ENCODE data around the gene TMEM14A.
A peak's percentile ranks its signal among the peaks of the same experiment; 100 is the strongest.
"Not testable (repeated sequence)": the region's sequence is repeated elsewhere in the genome, so short reads cannot be mapped to it uniquely, and the experiment has no call there.

Gene TMEM14A

DNA sequence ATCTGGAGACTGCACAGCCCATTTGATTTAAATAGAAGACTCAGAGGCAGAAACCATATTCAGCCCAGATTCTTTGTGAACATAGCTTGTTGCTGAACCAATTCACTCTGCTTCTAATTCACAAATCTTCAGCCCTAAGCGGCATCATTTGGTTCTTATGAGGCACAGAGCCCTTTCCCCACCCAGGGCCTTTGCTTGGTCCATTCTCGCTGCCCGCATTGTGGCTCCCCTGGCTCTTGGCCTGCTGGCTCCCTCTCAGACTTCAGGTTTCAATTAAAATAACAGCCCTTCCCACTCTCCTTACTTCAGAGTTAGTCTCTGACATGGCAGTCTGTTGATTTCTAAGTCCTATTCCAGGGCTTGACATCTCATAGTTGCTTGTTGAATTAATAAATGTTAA, 9.4 kb upstream of the TMEM14A start:
- FAIRE-seq = no peak

DNA sequence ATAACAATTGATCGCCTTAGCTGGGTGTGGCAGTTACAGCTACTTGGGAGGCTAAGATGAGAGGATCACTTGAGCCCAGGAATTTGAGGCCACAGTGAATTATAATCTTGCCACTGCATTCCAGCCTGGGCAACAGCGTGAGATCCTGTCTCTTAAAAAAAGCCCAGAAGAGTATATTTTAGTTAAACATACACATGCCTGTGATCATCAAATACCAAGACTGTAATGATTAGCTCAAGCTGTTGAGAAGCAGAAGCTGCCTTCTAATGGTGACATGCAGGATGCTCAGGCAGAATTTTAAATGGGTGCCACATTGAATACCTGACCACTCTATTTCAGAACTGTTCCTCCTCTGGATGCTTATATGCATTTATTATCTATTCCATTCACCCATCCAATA, 8.9 kb upstream of the TMEM14A start:
- no peak for FAIRE-seq

DNA sequence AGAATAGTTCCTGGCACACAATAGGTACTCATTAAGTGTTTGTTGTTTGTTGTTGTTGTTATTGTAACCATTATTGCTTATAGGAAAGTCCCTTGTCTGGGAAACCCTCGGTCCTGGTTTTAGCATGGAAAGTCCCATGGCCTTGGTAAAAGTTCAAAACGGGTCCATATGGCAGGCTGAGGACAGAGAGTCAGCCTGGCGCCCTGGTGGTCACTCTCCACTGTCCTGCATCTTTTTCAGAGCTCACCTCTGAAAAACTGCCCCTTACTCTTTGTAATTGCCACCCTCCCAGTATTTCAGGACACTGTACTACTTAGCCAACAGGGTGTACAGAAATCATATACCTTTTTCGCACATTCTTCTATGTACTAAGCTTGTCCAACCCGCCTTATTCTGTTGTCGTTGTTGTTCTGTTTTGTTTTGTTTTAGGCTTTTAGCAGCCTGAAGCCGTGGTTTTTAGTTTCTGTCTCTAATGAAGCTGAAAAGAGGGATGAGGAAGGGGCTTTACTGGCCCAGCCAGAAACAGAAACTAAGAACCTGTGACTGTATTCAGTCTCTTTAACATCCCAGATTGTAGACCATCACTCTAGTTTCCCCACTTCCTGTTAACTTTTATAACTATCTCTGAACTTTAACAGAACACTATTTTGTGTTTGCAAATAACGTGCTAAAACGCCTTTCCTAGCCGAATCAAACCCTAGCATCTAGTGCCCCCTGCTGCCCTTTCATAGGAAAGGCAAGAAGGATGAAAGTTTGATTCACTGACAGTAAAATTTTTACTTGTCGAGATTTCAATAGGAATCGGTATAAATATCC, 7.6 kb upstream of the TMEM14A start:
- peak; percentile 93 for FAIRE-seq

DNA sequence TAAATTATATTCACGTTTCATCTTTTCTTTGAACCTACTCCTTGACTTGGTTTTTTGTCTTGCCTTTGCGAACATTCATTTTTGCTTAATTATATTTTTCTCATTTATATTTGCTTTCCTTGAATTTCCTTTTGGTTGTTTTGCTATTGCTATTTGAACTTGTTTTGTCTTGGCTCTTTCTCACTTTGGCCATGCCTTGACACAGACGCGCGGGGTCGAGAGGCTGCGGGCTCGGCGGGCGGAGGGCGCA, 7.1 kb upstream of the TMEM14A start:
- no peak for FAIRE-seq

DNA sequence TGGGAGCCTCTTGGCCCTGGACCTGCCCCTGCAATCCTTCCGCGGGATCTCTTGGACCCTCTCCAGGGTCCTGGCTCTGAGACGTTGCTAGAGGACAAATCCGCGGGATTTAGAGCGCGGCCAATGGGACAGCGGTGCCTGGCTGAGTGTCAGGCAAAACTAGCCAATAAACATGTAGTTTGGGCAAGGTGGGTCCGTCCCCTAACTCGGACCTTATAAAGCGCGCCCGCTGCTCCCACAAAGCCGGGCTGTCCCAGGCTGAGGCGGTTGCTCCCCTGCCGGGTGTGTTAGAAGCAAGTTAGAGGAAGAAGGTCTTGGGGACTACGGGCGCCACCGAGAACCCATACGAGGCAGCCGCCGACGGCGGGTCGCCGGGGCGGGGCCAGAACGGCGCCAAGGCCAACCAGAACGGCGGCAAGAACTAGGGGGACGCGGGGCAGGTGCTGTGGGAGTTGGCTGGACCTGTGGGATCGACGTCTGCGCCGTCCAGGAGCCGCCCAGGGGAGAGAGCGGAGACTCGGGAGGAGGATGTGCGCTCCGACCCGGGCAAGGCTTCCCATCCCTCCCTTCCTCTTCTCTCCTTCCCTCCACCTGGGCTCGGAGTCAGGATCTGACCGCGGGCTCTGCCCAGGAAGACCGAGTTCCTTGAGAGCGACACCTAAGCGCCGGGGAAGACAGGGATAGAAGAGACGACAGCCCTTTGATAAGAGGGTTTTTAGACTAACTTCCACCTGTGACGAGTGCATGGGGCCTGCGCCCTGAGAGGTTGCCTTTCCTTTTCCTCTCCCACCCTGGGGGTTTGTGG, 6.5 kb upstream of the TMEM14A start:
- FAIRE-seq = peak; percentile 84

DNA sequence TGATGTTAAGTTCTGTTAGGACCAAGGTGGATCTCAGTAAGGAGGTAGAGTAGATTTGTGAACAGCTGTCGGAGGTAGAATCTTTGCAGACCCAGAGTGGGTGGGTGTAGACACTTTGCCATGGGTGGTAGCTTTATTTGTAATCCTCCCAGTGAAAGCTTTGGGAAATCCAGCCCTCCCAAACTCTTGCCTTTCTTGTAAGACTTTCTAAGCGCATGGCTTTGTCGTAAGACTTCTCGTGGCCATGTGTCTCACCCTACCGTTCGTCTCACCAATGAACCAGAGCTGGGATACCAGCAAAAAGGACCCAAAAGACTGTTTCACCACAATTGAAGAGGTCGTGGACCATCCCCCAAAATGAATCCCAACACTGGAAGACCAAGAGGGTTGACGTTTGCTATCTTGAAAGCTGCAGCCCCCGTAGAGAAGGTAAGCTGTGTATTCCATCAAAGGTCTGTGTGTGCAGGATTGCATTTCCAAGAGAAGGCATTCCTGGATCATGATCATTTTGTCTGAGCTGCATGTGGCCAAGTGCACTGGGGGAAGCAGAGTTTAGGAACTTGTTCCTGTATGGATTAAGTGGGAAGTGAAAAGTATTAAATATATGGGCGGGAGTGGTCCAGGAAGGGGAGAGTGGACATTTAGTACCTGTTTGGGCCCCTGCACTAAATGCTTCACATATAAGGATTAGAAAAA, 5.8 kb upstream of the TMEM14A start:
- no peak for FAIRE-seq

DNA sequence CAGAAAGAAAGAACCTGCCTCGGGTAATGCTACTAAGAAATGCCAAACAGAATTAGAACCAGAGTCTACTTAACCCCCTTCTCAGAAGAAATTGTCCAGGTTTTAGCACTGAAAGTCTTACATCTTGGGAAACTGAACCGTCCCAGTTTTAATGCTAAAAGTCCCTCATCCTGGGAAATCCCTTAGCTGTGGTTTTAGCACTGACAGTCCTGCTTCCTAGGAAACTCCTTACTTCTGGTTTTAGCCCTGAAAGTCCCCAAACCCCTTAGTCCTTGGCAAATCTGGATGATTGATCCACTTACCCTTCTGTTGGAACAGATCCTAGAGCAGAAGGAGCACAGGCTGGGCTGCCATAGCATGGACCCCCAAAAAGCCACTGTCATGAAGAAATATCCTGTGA, 4.8 kb upstream of the TMEM14A start:
- FAIRE-seq = no peak

- no peak for FAIRE-seq
Measured at GRCh38 chr6:52666523-52666922, 4.4 kb upstream of the TMEM14A start.

GRCh38 chr6:52667572-52667971, 3.3 kb upstream of the TMEM14A start:
- FAIRE-seq = no peak

- no peak for FAIRE-seq
Measured at GRCh38 chr6:52671676-52672075, 763 bp downstream of the TMEM14A start.

DNA sequence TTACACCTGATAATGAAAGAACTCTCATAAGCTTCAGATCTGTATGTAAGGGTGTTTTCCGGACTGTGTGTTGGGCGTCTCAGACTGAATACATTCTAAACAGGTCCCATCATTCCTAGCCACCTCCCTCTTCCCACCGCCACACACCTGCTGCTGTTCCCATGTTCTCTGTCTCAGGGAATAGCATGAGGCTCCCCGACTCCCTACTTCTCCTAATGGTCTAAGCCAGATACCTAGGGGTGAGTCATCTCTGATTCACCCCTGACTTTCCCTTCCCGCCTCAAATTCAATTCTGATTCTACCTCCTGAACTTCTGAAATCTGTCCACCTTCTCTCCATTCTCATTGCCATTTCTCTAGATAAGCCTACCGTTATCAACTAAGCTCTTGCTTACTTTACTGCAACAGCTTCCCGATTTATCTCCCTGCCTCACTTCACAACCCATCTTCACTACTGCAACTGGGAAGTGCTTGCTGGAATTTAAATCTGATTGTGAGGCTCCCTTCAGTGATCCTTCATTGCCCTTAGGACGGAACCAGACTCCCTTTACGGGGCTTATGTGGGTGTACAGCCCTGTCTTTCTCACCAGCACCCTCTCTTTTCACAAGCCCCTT, 1.6 kb downstream of the TMEM14A start:
- no peak for FAIRE-seq

GRCh38 chr6:52674666-52675065, 3.8 kb downstream of the TMEM14A start:
- no peak for FAIRE-seq

GRCh38 chr6:52675372-52675771, 4.5 kb downstream of the TMEM14A start:
- no peak for FAIRE-seq

- not testable (repeated sequence) for FAIRE-seq
Measured at GRCh38 chr6:52676631-52677030, 5.7 kb downstream of the TMEM14A start.

GRCh38 chr6:52681416-52681815, 10.5 kb downstream of the TMEM14A start:
- no peak for FAIRE-seq

DNA sequence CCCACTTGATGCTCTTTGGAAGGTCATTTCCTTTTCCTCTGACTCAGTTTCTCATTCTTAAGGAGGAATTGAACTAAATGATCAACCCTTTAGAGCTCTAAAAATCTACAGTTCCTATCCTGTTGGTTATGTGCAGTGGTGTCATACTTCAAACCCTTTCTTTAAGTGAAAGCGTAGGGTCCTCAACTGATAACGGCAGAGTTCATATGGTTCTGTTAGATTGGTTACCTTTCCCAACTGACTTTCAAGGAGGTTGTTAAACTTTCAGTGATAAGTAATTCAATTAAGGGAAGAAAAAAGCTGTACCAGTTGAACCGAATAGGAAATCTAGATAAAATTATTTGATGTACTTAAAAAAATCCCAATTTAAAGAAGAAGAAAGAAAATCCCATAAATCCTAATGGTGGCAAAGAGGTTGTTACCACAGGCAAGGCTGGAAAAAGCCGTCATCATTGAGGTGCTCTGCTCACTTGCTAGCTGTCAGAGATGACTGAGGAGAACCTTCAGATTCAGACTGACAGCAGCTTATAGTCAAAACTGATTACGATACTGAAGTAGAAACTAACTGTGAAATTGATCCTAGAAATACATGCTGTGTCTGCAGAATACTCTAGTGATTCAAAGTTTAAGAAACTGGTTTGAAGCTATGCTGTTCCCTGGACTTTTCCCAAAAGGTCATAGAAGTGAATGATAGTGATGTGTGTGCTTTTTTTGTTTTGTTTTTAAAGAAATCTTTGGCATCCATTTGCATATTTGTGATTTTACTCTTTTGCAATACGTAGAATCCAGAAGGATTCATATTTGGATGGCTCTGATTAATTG, 16.2 kb downstream of the TMEM14A start:
- no peak for FAIRE-seq

DNA sequence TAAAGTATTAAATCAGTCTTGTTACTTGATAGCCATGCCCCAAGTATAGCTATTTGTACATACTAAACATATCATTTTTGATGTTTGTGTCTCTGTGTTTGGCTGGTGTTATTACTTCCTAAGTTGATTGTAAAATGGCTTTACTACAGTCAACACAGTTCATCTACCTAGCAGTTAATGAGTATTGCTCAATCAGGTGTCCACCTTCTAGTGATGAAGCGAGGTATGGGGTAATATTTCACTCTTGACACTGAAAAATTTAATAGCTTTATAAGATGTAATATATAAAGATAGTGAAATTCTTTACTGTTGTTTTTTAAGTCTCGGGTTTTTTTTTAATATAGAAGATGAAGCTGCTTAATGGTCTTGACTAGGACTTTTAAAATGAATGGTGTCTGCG, 18.9 kb downstream of the TMEM14A start:
- no peak for FAIRE-seq

DNA sequence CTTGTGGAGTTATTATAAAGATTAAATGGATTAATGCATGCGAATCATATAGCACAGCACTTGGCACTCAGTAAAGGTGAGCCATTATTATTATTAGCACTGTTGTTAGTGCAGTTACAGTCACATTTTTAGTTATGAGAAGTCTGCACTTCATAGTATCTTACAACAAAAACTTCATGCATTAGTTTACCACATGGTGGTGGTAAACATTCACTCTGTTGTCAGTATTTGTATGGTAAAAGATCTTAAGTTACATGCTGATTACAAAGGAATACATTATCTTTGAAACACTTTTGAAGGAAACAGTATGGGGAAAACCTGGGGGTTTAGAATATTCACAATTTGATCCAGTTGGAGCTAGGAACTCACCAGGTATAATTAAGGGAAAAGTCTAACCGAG, 20.8 kb downstream of the TMEM14A start:
- FAIRE-seq = no peak

DNA sequence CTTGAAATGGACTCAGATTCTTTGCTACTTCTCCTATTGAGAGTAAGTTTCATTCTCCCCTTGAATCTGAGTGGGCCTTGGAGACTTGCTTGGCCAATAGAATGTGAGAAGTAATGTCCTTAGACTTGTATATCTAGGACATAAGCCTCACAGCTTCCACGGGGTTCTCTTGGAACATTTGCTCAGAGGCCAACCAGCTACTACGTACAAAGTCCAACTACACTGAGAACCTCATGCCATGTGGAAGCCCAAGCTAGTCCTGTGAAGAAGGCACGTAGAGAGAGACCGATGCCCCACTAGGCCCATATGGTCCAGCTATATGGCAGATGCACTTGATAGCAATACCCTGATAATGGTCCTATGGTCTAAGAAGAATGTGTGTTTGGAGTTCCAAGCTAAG, 22.9 kb downstream of the TMEM14A start:
- no peak for FAIRE-seq

DNA sequence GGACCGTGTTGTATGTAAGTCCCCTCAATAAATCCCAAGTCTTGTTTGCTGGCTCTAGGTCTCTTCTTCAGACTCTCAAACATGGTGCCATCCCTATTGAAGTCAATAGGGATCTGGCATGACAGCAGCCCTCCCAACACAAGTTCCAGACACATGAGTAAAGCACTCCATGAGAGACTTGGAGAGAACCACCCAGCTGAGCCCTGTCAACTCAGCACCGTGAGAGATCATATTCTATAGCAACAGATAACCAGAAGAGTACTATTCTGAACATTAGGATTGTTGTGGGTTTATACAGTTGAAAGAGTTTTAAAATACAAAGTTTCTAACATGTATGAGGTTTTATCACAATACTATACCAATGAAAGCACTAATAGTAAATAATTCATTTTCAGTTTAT, 23.5 kb downstream of the TMEM14A start:
- FAIRE-seq = no peak

- FAIRE-seq = no peak
Measured at GRCh38 chr6:52696418-52696817, 25.5 kb downstream of the TMEM14A start.

GRCh38 chr6:52697903-52698302, 27.0 kb downstream of the TMEM14A start:
- no peak for FAIRE-seq

- FAIRE-seq = no peak
Measured at GRCh38 chr6:52704060-52704459, 33.1 kb downstream of the TMEM14A start.

All from endometrium (tissue), 2 donors.